Caco-2 (cell line): ENCODE data around the gene ADGRL3. TPM values are rescaled to one million over a fixed set of nuclear protein-coding genes. Genes with fewer than 3 reads are reported as not detected.
"Not testable (repeated sequence)": the region's sequence is repeated elsewhere in the genome, so short reads cannot be mapped to it uniquely, and the experiment has no call there.

Source experiments
- BruUV-seq: library from RNA; stranded (reverse); fragments of 400-500 nt; replicated peaks from 2 replicates; lab custom pipeline; 2021; lab: Mats Ljungman, UMichigan
- CTCF ChIA-PET: fragments of 300-600 bp; sonication (Branson Sonifier 250); formaldehyde crosslinking; loops from one replicate; lab custom pipeline; 2022; ENCODE audit warnings: antibody characterized with exemption; lab: Charles Lee
- POLR2A ChIA-PET: fragments of 300-600 bp; sonication (Branson Sonifier 250); formaldehyde crosslinking; loops from one replicate; lab custom pipeline; 2022; ENCODE audit warnings: antibody characterized with exemption; lab: Charles Lee
- DNase-seq, 2 experiments: peaks; one replicate each; pipeline versions ENCODE4 v3.0.0 to v3.0.0-alpha.2; 2020 to 2022
- H3K27me3 ChIP-seq: replicated peaks from 2 replicates; pipeline ENCODE4 v1.6.0; 2011; ENCODE audit warnings: low read length; ENCODE audit not compliant: control insufficient read depth, insufficient read depth
- H3K36me3 ChIP-seq: 2 replicates; pipeline ENCODE4 v1.5.1; 2011; ENCODE audit warnings: low read length; ENCODE audit not compliant: control insufficient read depth, insufficient read depth
- H3K4me1 ChIP-seq: fragments of 250-450 bp; sonication (Bioruptor Pico); 2 replicates; pipeline ENCODE4 v1.5.1; 2020; ENCODE audit warnings: mild to moderate bottlenecking
- H3K4me3 ChIP-seq: 2 replicates; pipeline ENCODE4 v1.5.1; 2011; ENCODE audit warnings: low read depth, mild to moderate bottlenecking, control low read depth, low read length
- H3K9me3 ChIP-seq: fragments of 250-450 bp; sonication (Bioruptor Pico); 2 replicates; pipeline ENCODE4 v1.5.1; 2020; ENCODE audit warnings: mild to moderate bottlenecking, moderate library complexity
- H3K27ac Mint-ChIP-seq: one replicate; pipeline ENCODE4 v1.8.0; 2022; ENCODE audit warnings: mixed read lengths; ENCODE audit not compliant: unreplicated experiment
- H3K27me3 Mint-ChIP-seq: one replicate; pipeline ENCODE4 v1.8.0; 2022; ENCODE audit warnings: mixed read lengths; ENCODE audit not compliant: insufficient read depth, unreplicated experiment
- H3K36me3 Mint-ChIP-seq: one replicate; pipeline ENCODE4 v1.8.0; 2022; ENCODE audit warnings: mild to moderate bottlenecking, mixed read lengths; ENCODE audit not compliant: insufficient read depth, unreplicated experiment
- H3K4me1 Mint-ChIP-seq: one replicate; pipeline ENCODE4 v1.8.0; 2022; ENCODE audit warnings: low read depth, mixed read lengths; ENCODE audit not compliant: unreplicated experiment
- H3K4me3 Mint-ChIP-seq: one replicate; pipeline ENCODE4 v1.8.0; 2022; ENCODE audit warnings: mild to moderate bottlenecking, moderate library complexity, mixed read lengths; ENCODE audit not compliant: unreplicated experiment
- H3K9me3 Mint-ChIP-seq: one replicate; pipeline ENCODE4 v1.8.0; 2022; ENCODE audit warnings: mixed read lengths; ENCODE audit not compliant: unreplicated experiment
- intact Hi-C: fragments of 100-400 bp; cut with micrococcal nuclease; formaldehyde crosslinking; loops from one replicate; pipeline ENCODE4 v1.10.0; 2022; ENCODE audit not compliant: unreplicated experiment
- total RNA-seq: library from RNA; stranded (reverse); gene quantifications from 2 replicates; pipeline ENCODE4 v1.2.3, GENCODE V29; 2022
- TF ChIP-seq, protein P1 (sequence below), 2 experiments: fragments of 200-600 bp in 1 of 2; IDR thresholded peaks; 1 replicate in 1 of 2; 2 replicates in 1 of 2; pipeline versions ENCODE4 v1.5.1 to v1.8.0; 2011 to 2022; ENCODE audit warnings: antibody characterized with exemption in 1 of 2, control low read depth in 1 of 2, inconsistent platforms in 1 of 2, low read depth in 1 of 2, low read length in 1 of 2, mild to moderate bottlenecking in 1 of 2, moderate library complexity in 1 of 2; ENCODE audit not compliant: insufficient read depth in 1 of 2, severe bottlenecking in 1 of 2, unreplicated experiment in 1 of 2

ADGRL3 gene
- total RNA-seq, 1 experiment from 2014 or later: 1.5 TPM

DNA sequence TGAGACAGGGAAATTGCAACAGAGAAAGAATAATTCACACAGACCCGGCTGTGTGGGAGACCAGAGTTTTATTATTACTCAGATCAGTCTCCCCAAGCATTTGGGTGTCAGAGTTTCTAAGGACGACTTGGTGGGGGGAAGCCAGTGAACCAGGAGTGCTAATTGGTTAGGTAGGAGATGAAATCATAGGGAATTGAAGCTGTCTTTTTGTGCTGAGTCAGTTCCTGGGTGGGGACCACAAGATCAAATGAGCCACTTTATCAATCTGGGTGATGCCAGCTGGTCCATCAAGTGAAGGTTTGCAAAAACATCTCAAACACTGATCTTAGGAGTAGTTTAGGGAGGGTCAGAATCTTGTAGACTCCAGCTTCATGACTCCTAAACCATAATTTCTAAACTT is 560.7 kb downstream of the ADGRL3 start:
- BruUV-seq: no TSS peak
- no peak for DNase-seq
- TF ChIP-seq, protein P1, sequence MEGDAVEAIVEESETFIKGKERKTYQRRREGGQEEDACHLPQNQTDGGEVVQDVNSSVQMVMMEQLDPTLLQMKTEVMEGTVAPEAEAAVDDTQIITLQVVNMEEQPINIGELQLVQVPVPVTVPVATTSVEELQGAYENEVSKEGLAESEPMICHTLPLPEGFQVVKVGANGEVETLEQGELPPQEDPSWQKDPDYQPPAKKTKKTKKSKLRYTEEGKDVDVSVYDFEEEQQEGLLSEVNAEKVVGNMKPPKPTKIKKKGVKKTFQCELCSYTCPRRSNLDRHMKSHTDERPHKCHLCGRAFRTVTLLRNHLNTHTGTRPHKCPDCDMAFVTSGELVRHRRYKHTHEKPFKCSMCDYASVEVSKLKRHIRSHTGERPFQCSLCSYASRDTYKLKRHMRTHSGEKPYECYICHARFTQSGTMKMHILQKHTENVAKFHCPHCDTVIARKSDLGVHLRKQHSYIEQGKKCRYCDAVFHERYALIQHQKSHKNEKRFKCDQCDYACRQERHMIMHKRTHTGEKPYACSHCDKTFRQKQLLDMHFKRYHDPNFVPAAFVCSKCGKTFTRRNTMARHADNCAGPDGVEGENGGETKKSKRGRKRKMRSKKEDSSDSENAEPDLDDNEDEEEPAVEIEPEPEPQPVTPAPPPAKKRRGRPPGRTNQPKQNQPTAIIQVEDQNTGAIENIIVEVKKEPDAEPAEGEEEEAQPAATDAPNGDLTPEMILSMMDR (IDR thresholded peaks at IDR 0.05; ENCODE audit: insufficient read depth in 1 of 2, low read depth in 1 of 2, low read length in 1 of 2, severe bottlenecking in 1 of 2, unreplicated experiment in 1 of 2): no peak
- Mint-ChIP-seq H3K9me3 (peaks cover 12% of the 10 kb centered on the region), H3K4me3 (no peak overlapping the region), H3K36me3 (no peaks in the 10 kb centered on the region), H3K27me3 (no peaks in the 10 kb centered on the region), H3K4me1 (peaks cover 2% of the 10 kb centered on the region), H3K27ac (no peak overlapping the region)
- no peaks in the 10 kb centered on the region for H3K27me3 ChIP-seq
- H3K9me3 ChIP-seq: no peaks in the 10 kb centered on the region
- CTCF ChIA-PET: no interaction called here
- H3K4me3 ChIP-seq: no peak overlapping the region
- POLR2A ChIA-PET: no interaction called here
- no peaks in the 10 kb centered on the region for H3K36me3 ChIP-seq
- H3K4me1 ChIP-seq: no peaks in the 10 kb centered on the region
- intact Hi-C loops: no loop called here

- no peak overlapping the region for H3K27ac Mint-ChIP-seq
- H3K36me3 ChIP-seq: no peaks in the 10 kb centered on the region
- H3K27me3 ChIP-seq: no peaks in the 10 kb centered on the region
- H3K9me3 ChIP-seq: no peaks in the 10 kb centered on the region
- peaks cover 6% of the 10 kb centered on the region for H3K4me1 Mint-ChIP-seq
- no peak for DNase-seq
- intact Hi-C loops: no loop called here
- POLR2A ChIA-PET: no interaction called here
- H3K36me3 Mint-ChIP-seq: no peaks in the 10 kb centered on the region
- no peaks in the 10 kb centered on the region for H3K4me1 ChIP-seq
- H3K4me3 Mint-ChIP-seq: no peak overlapping the region
- peaks cover 19% of the 10 kb centered on the region for H3K9me3 Mint-ChIP-seq
- H3K27me3 Mint-ChIP-seq: no peaks in the 10 kb centered on the region
- TF ChIP-seq, protein P1 (IDR thresholded peaks at IDR 0.05; ENCODE audit: insufficient read depth in 1 of 2, low read depth in 1 of 2, low read length in 1 of 2, severe bottlenecking in 1 of 2, unreplicated experiment in 1 of 2): no peak
- H3K4me3 ChIP-seq: no peak overlapping the region
- CTCF ChIA-PET: no interaction called here
- no TSS peak for BruUV-seq
Observed at GRCh38 chr4:61762722-61763627, 562.8 kb downstream of the ADGRL3 start.

GRCh38 chr4:61763682-61764081 is 563.6 kb downstream of the ADGRL3 start:
- intact Hi-C loops: no loop called here
- ChIA-PET CTCF (no interaction called here), POLR2A (no interaction called here)
- peaks cover 6% of the 10 kb centered on the region for H3K4me1 Mint-ChIP-seq
- H3K4me3 ChIP-seq: no peak overlapping the region
- no peak overlapping the region for H3K4me3 Mint-ChIP-seq
- no peaks in the 10 kb centered on the region for H3K36me3 ChIP-seq
- no peak overlapping the region for H3K27ac Mint-ChIP-seq
- no peaks in the 10 kb centered on the region for H3K27me3 ChIP-seq
- no peaks in the 10 kb centered on the region for H3K36me3 Mint-ChIP-seq
- no peaks in the 10 kb centered on the region for H3K4me1 ChIP-seq
- peaks cover 19% of the 10 kb centered on the region for H3K9me3 Mint-ChIP-seq
- TF ChIP-seq, protein P1 (IDR thresholded peaks at IDR 0.05; ENCODE audit: insufficient read depth in 1 of 2, low read depth in 1 of 2, low read length in 1 of 2, severe bottlenecking in 1 of 2, unreplicated experiment in 1 of 2): no peak
- no peak for DNase-seq
- no peaks in the 10 kb centered on the region for H3K9me3 ChIP-seq
- no peaks in the 10 kb centered on the region for H3K27me3 Mint-ChIP-seq
- BruUV-seq: no TSS peak

- H3K4me1 ChIP-seq, H3K4me3 ChIP-seq, POLR2A ChIA-PET, CTCF ChIA-PET, H3K9me3 ChIP-seq, H3K27me3 Mint-ChIP-seq, H3K36me3 ChIP-seq, DNase-seq, H3K4me3 Mint-ChIP-seq, H3K4me1 Mint-ChIP-seq, H3K36me3 Mint-ChIP-seq, H3K27ac Mint-ChIP-seq, H3K27me3 ChIP-seq, intact Hi-C loops, BruUV-seq: not testable (repeated sequence)
- H3K9me3 Mint-ChIP-seq: peaks cover 16% of the 10 kb centered on the region
Observed at GRCh38 chr4:61764090-61764489, 564.0 kb downstream of the ADGRL3 start.
